GM12873 (cell line): ENCODE measurements around the gene CADM2.

Experiments
- CTCF ChIP-seq: IDR thresholded peaks from 2 replicates; pipeline ENCODE4 v1.5.1; 2012; ENCODE audit warnings: low read depth, mild to moderate bottlenecking, moderate library complexity, low read length, control low read depth; ENCODE audit not compliant: insufficient read depth; ENCODE audit errors: missing control alignments

The CADM2 gene

GRCh38 chr3:85835857-85836440, 877.2 kb downstream of the CADM2 start:
- no peak for TF ChIP-seq CTCF

GRCh38 chr3:85837402-85837801, 878.6 kb downstream of the CADM2 start:
- TF ChIP-seq CTCF: no peak

GRCh38 chr3:85838921-85839320, 880.1 kb downstream of the CADM2 start:
- no peak for TF ChIP-seq CTCF

- TF ChIP-seq CTCF: no peak
These were observed 883.3 kb downstream of the CADM2 start for GRCh38 chr3:85842081-85842480.

- TF ChIP-seq CTCF: no peak
These were observed 888.2 kb downstream of the CADM2 start for GRCh38 chr3:85846940-85847339.

- no peak for TF ChIP-seq CTCF
These were observed 892.3 kb downstream of the CADM2 start for GRCh38 chr3:85851071-85851470.

GRCh38 chr3:85853805-85854204, 895.0 kb downstream of the CADM2 start:
- TF ChIP-seq CTCF: no peak
